ENCODE results near the gene TMED5. TPM values are rescaled to one million over a fixed set of nuclear protein-coding genes. Genes with fewer than 3 reads are reported as not detected.

The TMED5 gene
- polyA plus RNA-seq, 4 donors, result 8.9 to 53.4 (median 18.1) TPM

DNA sequence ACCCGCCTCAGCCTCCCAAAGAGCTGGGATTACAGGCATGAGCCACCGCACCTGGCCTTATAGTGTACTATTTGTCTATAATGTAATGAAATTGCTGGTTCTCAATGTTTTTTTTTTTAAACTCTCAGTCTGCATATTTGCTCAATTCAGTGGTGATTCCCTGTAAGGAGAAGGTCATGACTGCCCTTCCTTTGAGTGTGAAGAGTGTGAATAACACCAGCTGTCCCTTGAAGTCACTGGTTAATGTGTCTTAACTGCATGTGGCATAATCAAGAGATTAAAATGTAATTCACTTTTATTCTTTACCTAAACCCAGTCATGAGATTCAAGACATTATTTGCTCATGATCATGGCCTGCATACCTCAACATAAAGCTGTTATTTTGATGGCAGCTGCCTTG is 70.6 kb downstream of the TMED5 start:
- Histone ChIP-seq H3K9me3 (ENCODE audit: control insufficient read depth in 2 of 2, insufficient read depth in 1 of 2, low read depth in 1 of 2, low read length in 1 of 2) (peaks cover 0 to 10% of the 10 kb centered on the region in 2 donors), H3K27me3 (ENCODE audit: control insufficient read depth in 3 of 3, insufficient read depth in 3 of 3, low read length in 3 of 3) (no peaks in the 10 kb centered on the region), H3K4me3 (ENCODE audit: low read depth in 1 of 3, low read length in 3 of 3) (no peak overlapping the region), H3K36me3 (ENCODE audit: control insufficient read depth in 3 of 3, insufficient read depth in 2 of 3, low read depth in 1 of 3, low read length in 3 of 3) (peaks cover 2 to 22% (median 2%) of the 10 kb centered on the region in 3 donors), H3K27ac (ENCODE audit: low read depth in 1 of 3, low read length in 2 of 3) (no peak overlapping the region), H3K4me1 (ENCODE audit: control insufficient read depth in 3 of 3, insufficient read depth in 2 of 3, low read depth in 1 of 3, low read length in 2 of 3) (no peaks in the 10 kb centered on the region)
- DNase-seq (no peak), FAIRE-seq (no peak)
- WGBS, 3 donors, result 92 to 100% (median 93%) methylated on average over 2 of the region's 2 CpGs

DNA sequence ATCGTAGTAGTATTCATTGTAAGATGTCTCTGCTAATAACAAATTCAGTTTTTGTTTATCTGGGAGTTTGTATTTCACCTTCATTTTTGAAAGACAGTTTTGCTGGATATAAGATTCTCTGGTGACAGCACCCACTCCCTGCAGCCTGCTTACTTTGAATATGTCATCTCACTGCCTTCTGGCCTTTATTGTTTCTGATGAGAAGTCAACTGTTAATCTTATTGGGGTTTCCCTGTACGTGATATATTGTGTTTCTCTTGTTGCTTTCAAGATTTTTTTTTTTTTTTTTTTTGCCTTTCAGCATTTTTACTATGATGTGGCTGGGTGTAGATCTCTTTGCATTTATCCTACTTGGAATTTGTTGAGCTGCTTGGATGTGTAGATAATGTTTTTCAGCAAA is 71.9 kb downstream of the TMED5 start:
- Histone ChIP-seq H3K36me3 (ENCODE audit: control insufficient read depth in 3 of 3, insufficient read depth in 2 of 3, low read depth in 1 of 3, low read length in 3 of 3) (peaks cover 2 to 29% (median 2%) of the 10 kb centered on the region in 3 donors), H3K9me3 (ENCODE audit: control insufficient read depth in 2 of 2, insufficient read depth in 1 of 2, low read depth in 1 of 2, low read length in 1 of 2) (peaks cover 0 to 10% of the 10 kb centered on the region in 2 donors), H3K4me1 (ENCODE audit: control insufficient read depth in 3 of 3, insufficient read depth in 2 of 3, low read depth in 1 of 3, low read length in 2 of 3) (no peaks in the 10 kb centered on the region), H3K27ac (ENCODE audit: low read depth in 1 of 3, low read length in 2 of 3) (no peak overlapping the region), H3K4me3 (ENCODE audit: low read depth in 1 of 3, low read length in 3 of 3) (no peak overlapping the region), H3K27me3 (ENCODE audit: control insufficient read depth in 3 of 3, insufficient read depth in 3 of 3, low read length in 3 of 3) (no peaks in the 10 kb centered on the region)
- FAIRE-seq (no peak), DNase-seq (no peak)
- WGBS, 3 donors, result 93 to 100% (median 97%) methylated on average over 2 of the region's 2 CpGs

- WGBS, 3 donors, result 97 to 98% (median 97%) methylated on average over 4 of the region's 4 CpGs
- FAIRE-seq (no peak), DNase-seq (no peak)
- H3K27ac ChIP-seq (ENCODE audit: low read depth in 1 of 3, low read length in 2 of 3), result no peak overlapping the region
- peaks cover 0 to 24% (median 2%) of the 10 kb centered on the region in 3 donors for H3K36me3 ChIP-seq (ENCODE audit: control insufficient read depth in 3 of 3, insufficient read depth in 2 of 3, low read depth in 1 of 3, low read length in 3 of 3)
- H3K27me3 ChIP-seq (ENCODE audit: control insufficient read depth in 3 of 3, insufficient read depth in 3 of 3, low read length in 3 of 3), result no peaks in the 10 kb centered on the region
- no peaks in the 10 kb centered on the region for H3K4me1 ChIP-seq (ENCODE audit: control insufficient read depth in 3 of 3, insufficient read depth in 2 of 3, low read depth in 1 of 3, low read length in 2 of 3)
- no peak overlapping the region for H3K4me3 ChIP-seq (ENCODE audit: low read depth in 1 of 3, low read length in 3 of 3)
- H3K9me3 ChIP-seq (ENCODE audit: control insufficient read depth in 2 of 2, insufficient read depth in 1 of 2, low read depth in 1 of 2, low read length in 1 of 2), result peaks cover 0 to 10% of the 10 kb centered on the region in 2 donors
Measured at GRCh38 chr1:93107395-93107794, 72.8 kb downstream of the TMED5 start.

DNA sequence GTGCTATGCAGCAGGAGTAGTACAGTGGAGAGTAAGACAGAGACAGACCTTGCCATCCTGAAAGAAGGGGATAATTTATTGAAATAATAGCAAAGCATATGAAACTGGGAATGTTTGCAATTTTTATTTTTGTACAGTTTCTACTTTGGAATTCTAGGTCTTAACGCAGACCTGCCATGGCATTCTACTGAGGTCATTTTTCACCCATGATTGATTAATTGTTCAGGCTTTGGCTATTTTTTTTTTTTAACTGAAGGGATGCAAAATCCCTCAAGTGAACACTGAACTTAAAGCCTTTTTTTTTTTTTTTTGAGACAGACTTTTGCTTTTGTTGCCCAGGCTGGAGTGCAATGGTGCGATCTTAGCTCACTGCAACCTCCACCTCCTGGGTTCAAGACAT is 74.0 kb downstream of the TMED5 start:
- H3K27ac ChIP-seq (ENCODE audit: low read depth in 1 of 3, low read length in 2 of 3), result no peak overlapping the region
- H3K27me3 ChIP-seq (ENCODE audit: control insufficient read depth in 3 of 3, insufficient read depth in 3 of 3, low read length in 3 of 3), result no peaks in the 10 kb centered on the region
- peaks cover 0 to 24% (median 2%) of the 10 kb centered on the region in 3 donors for H3K36me3 ChIP-seq (ENCODE audit: control insufficient read depth in 3 of 3, insufficient read depth in 2 of 3, low read depth in 1 of 3, low read length in 3 of 3)
- H3K9me3 ChIP-seq (ENCODE audit: control insufficient read depth in 2 of 2, insufficient read depth in 1 of 2, low read depth in 1 of 2, low read length in 1 of 2), result peaks cover 0 to 10% of the 10 kb centered on the region in 2 donors
- H3K4me1 ChIP-seq (ENCODE audit: control insufficient read depth in 3 of 3, insufficient read depth in 2 of 3, low read depth in 1 of 3, low read length in 2 of 3), result no peaks in the 10 kb centered on the region
- DNase-seq (no peak), FAIRE-seq (no peak)
- 91 to 98% (median 96%) methylated on average over 2 of the region's 2 CpGs for WGBS, 3 donors
- no peak overlapping the region for H3K4me3 ChIP-seq (ENCODE audit: low read depth in 1 of 3, low read length in 3 of 3)

DNA sequence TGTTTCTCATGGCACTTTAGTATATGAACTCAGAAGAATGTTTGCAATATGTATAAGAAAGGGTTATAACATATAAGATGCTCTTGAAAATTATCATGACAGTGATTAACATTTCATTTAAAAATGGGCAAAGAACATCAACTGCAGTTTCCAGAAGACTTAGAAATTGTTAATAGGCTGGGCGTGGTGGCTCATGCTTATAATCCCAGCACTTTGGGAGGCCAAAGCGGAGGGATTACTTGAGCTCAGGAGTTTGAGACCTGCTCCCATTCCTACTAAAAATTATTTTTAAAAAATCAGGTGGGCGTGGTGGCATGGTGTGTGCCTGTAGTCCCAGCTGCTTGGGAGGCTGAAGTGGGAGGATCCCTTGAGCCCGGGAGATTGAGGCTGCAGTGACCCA is 78.1 kb downstream of the TMED5 start:
- Histone ChIP-seq H3K27ac (ENCODE audit: low read depth in 1 of 3, low read length in 2 of 3) (no peak overlapping the region), H3K4me3 (ENCODE audit: low read depth in 1 of 3, low read length in 3 of 3) (no peak overlapping the region), H3K4me1 (ENCODE audit: control insufficient read depth in 3 of 3, insufficient read depth in 2 of 3, low read depth in 1 of 3, low read length in 2 of 3) (no peaks in the 10 kb centered on the region), H3K27me3 (ENCODE audit: control insufficient read depth in 3 of 3, insufficient read depth in 3 of 3, low read length in 3 of 3) (no peaks in the 10 kb centered on the region), H3K9me3 (ENCODE audit: control insufficient read depth in 2 of 2, insufficient read depth in 1 of 2, low read depth in 1 of 2, low read length in 1 of 2) (peaks cover 0 to 1% of the 10 kb centered on the region in 2 donors), H3K36me3 (ENCODE audit: control insufficient read depth in 3 of 3, insufficient read depth in 2 of 3, low read depth in 1 of 3, low read length in 3 of 3) (peaks cover 0 to 18% (median 0%) of the 10 kb centered on the region in 3 donors)
- FAIRE-seq (no peak), DNase-seq (no peak)
- 93 to 95% (median 94%) methylated on average over 4 of the region's 4 CpGs for WGBS, 3 donors

Other genes with a start within 250 kb of the TMED5 start
- gene DIPK1A, start 219.0 kb downstream of the TMED5 start, polyA plus RNA-seq, result 10 to 100 TPM in 1 of 4 donors, 1 to 10 TPM in 3; 2.0 to 10.4 (median 3.8) TPM
- gene MTF2, start 101.1 kb downstream of the TMED5 start, polyA plus RNA-seq, result 10 to 100 TPM in 1 of 4 donors, 1 to 10 TPM in 3; 6.5 to 29.1 (median 9.2) TPM
- gene CCDC18, start 311 bp upstream of the TMED5 start, polyA plus RNA-seq, result 1 to 10 TPM; 1.4 to 6.4 (median 4.3) TPM
- 10 to 100 TPM; 10.3 to 43.0 (median 16.0) TPM for gene DR1, start 165.5 kb upstream of the TMED5 start, polyA plus RNA-seq